H9 (cell line): ENCODE results near the gene HEPH. TPM values are rescaled to one million over a fixed set of nuclear protein-coding genes. Genes with fewer than 3 reads are reported as not detected.

Source experiments
- DNase-seq: peaks from one replicate; pipeline ENCODE4 v3.0.0-alpha.2; 2017
- H2AFZ ChIP-seq: one replicate; pipeline ENCODE4 v1.6.1; 2013; ENCODE audit warnings: mild to moderate bottlenecking, low read length, control low read depth, moderate library complexity
- H2AK5ac ChIP-seq: 2 replicates; pipeline ENCODE4 v1.6.1; 2013; ENCODE audit warnings: low read length, control low read depth, mixed read lengths; ENCODE audit not compliant: insufficient read length
- H2BK120ac ChIP-seq: one replicate; pipeline ENCODE4 v1.6.1; 2013; ENCODE audit warnings: low read depth, mild to moderate bottlenecking, low read length, control low read depth, inconsistent platforms; ENCODE audit not compliant: poor library complexity, severe bottlenecking
- H2BK12ac ChIP-seq: 2 replicates; pipeline ENCODE4 v1.6.1; 2013; ENCODE audit warnings: low read length, control low read depth, mixed read lengths, low read depth; ENCODE audit not compliant: insufficient read length
- H2BK15ac ChIP-seq: 2 replicates; pipeline ENCODE4 v1.6.1; 2013; ENCODE audit warnings: low read depth, low read length, control low read depth
- H2BK20ac ChIP-seq: one replicate; pipeline ENCODE4 v1.6.1; 2013; ENCODE audit warnings: low read depth, mild to moderate bottlenecking, low read length, control low read depth, inconsistent platforms; ENCODE audit not compliant: poor library complexity, severe bottlenecking
- H2BK5ac ChIP-seq: 2 replicates; pipeline ENCODE4 v1.6.1; 2013; ENCODE audit warnings: low read length, control low read depth, mixed read lengths; ENCODE audit not compliant: insufficient read length
- H3K14ac ChIP-seq: 2 replicates; pipeline ENCODE4 v1.6.1; 2013; ENCODE audit warnings: low read length, control low read depth; ENCODE audit not compliant: insufficient read depth
- H3K18ac ChIP-seq: 2 replicates; pipeline ENCODE4 v1.6.1; 2013; ENCODE audit warnings: low read depth, mild to moderate bottlenecking, mixed read lengths, low read length, control low read depth; ENCODE audit not compliant: insufficient read length
- H3K23ac ChIP-seq: 2 replicates; pipeline ENCODE4 v1.6.1; 2013; ENCODE audit warnings: low read length, control low read depth, mixed read lengths, low read depth; ENCODE audit not compliant: insufficient read length
- H3K23me2 ChIP-seq: 2 replicates; pipeline ENCODE4 v1.6.1; 2013; ENCODE audit warnings: low read depth, mild to moderate bottlenecking, mixed read lengths, low read length, control low read depth; ENCODE audit not compliant: insufficient read length, poor library complexity, severe bottlenecking
- H3K27ac ChIP-seq: 2 replicates; pipeline ENCODE4 v1.5.1; 2013; ENCODE audit warnings: low read length, control low read depth, mixed read lengths, low read depth; ENCODE audit not compliant: insufficient read length
- H3K27me3 ChIP-seq: 2 replicates; pipeline ENCODE4 v1.6.1; 2013; ENCODE audit warnings: low read length, control low read depth, inconsistent platforms; ENCODE audit not compliant: insufficient read depth
- H3K4ac ChIP-seq: 2 replicates; pipeline ENCODE4 v1.6.1; 2013; ENCODE audit warnings: low read depth, mild to moderate bottlenecking, control low read depth, inconsistent platforms, low read length, moderate library complexity
- H3K4me1 ChIP-seq: 2 replicates; pipeline ENCODE4 v1.6.1; 2013; ENCODE audit warnings: low read length, control low read depth, inconsistent platforms; ENCODE audit not compliant: insufficient read depth
- H3K4me2 ChIP-seq: 2 replicates; pipeline ENCODE4 v1.6.1; 2013; ENCODE audit warnings: low read length, control low read depth, mixed read lengths; ENCODE audit not compliant: insufficient read length, insufficient read depth
- H3K56ac ChIP-seq: 2 replicates; pipeline ENCODE4 v1.6.1; 2013; ENCODE audit warnings: low read depth, mild to moderate bottlenecking, mixed read lengths, low read length, control low read depth; ENCODE audit not compliant: insufficient read length
- H3K79me1 ChIP-seq: 2 replicates; pipeline ENCODE4 v1.6.1; 2013; ENCODE audit warnings: low read depth, mild to moderate bottlenecking, moderate library complexity, low read length, control low read depth, inconsistent platforms; ENCODE audit not compliant: insufficient read depth, poor library complexity, severe bottlenecking
- H3K79me2 ChIP-seq: 2 replicates; pipeline ENCODE4 v1.6.1; 2013; ENCODE audit warnings: low read length, control low read depth, inconsistent platforms; ENCODE audit not compliant: insufficient read depth
- H3K9ac ChIP-seq: 2 replicates; pipeline ENCODE4 v1.6.1; 2013; ENCODE audit warnings: low read length, control low read depth, mixed read lengths; ENCODE audit not compliant: insufficient read length; ENCODE audit errors: extremely low read depth
- H3K9me3 ChIP-seq: one replicate; pipeline ENCODE4 v1.6.1; 2013; ENCODE audit warnings: low read depth, low read length, inconsistent platforms; ENCODE audit not compliant: control insufficient read depth
- H3T11ph ChIP-seq: one replicate; pipeline ENCODE4 v1.6.1; 2013; ENCODE audit warnings: mild to moderate bottlenecking, low read length, control low read depth, inconsistent platforms
- H4K20me1 ChIP-seq: one replicate; pipeline ENCODE4 v1.6.1; 2013; ENCODE audit not compliant: control insufficient read depth, insufficient read length, insufficient read depth
- H4K5ac ChIP-seq: 2 replicates; pipeline ENCODE4 v1.6.1; 2013; ENCODE audit warnings: low read depth, mild to moderate bottlenecking, mixed read lengths, low read length, control low read depth; ENCODE audit not compliant: insufficient read length
- H4K8ac ChIP-seq: replicated peaks from 2 replicates; pipeline ENCODE4 v1.6.1; 2013; ENCODE audit warnings: low read length, control low read depth, mixed read lengths, low read depth; ENCODE audit not compliant: insufficient read length
- H4K91ac ChIP-seq: 2 replicates; pipeline ENCODE4 v1.6.1; 2013; ENCODE audit warnings: low read depth, mild to moderate bottlenecking, moderate library complexity, mixed read lengths, low read length, control low read depth; ENCODE audit not compliant: insufficient read length
- H3K27ac Mint-ChIP-seq, 3 experiments: 2 replicates in 2 of 3; 3 replicates in 1 of 3; pipeline ENCODE4 v1.8.0; 2020 to 2021; ENCODE audit warnings: mixed read lengths in 3 of 3, mild to moderate bottlenecking in 1 of 3, moderate library complexity in 1 of 3
- H3K27me3 Mint-ChIP-seq: 2 replicates; pipeline ENCODE4 v1.8.0; 2021; ENCODE audit warnings: low read depth, mild to moderate bottlenecking, moderate library complexity, mixed read lengths
- H3K36me3 Mint-ChIP-seq, 3 experiments: 2 replicates in 2 of 3; 3 replicates in 1 of 3; pipeline ENCODE4 v1.8.0; 2020 to 2021; ENCODE audit warnings: low read depth in 3 of 3, mixed read lengths in 3 of 3; ENCODE audit not compliant: insufficient read depth in 1 of 3
- H3K4me1 Mint-ChIP-seq, 2 experiments: 2 replicates each; pipeline ENCODE4 v1.8.0; 2020; ENCODE audit warnings: mixed read lengths in 2 of 2
- H3K4me3 Mint-ChIP-seq, 2 experiments: 2 replicates in 1 of 2; 3 replicates in 1 of 2; pipeline ENCODE4 v1.8.0; 2020 to 2021; ENCODE audit warnings: mild to moderate bottlenecking in 2 of 2, mixed read lengths in 2 of 2, moderate library complexity in 1 of 2
- H3K9me3 Mint-ChIP-seq, 2 experiments: 2 replicates in 1 of 2; 3 replicates in 1 of 2; pipeline ENCODE4 v1.8.0; 2020; ENCODE audit warnings: mild to moderate bottlenecking in 2 of 2, mixed read lengths in 2 of 2, moderate library complexity in 1 of 2
- WGBS: extraction: QIAGEN DNeasy Blood & Tissue Kit; methylation state at CpG from one replicate; pipeline ENCODE4 v1.1.7; 2013; ENCODE audit warnings: missing lambda C conversion rate, low lambda C conversion rate, mixed read lengths; ENCODE audit not compliant: insufficient read length; ENCODE audit errors: extremely low coverage; 5-methylcytosine and 5-hydroxymethylcytosine counted together
- total RNA-seq: library from RNA; stranded (reverse); gene quantifications from 2 replicates; pipeline ENCODE4 v1.2.1, GENCODE V29; 2021
- TF ChIP-seq, protein P1 (sequence below): fragments of 200-600 bp; sonication (generic); conservative IDR thresholded peaks from 3 replicates; pipeline ENCODE4 v1.8.0; 2021; ENCODE audit warnings: antibody characterized with exemption, mild to moderate bottlenecking

Gene HEPH
- total RNA-seq, 1 experiment from 2014 or later = 60.6 TPM

DNA sequence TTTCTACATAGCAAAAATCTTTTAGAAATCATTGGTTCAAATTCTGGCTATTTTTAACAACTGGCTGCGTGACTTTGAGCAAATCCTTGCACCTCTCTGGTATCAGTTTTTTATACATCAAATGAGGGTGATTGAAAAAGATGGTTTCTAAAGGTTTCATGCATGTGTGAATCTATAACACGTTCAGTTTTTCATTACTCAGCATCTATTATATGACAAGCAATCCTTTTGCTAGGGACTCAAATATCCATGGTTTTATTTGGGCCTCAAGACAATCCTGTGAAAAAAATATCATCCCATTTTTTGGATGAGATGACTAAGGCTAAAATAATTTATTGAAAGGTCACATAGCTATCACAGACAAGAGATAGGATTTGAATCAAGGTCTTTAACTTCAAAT, 884 bp downstream of the HEPH start:
- Histone ChIP-seq H2AFZ (no peak overlapping the region), H3K79me2 (peaks cover 4% of the 10 kb centered on the region; the same call in 1 of the 2 replicates), H2AK5ac (no peak overlapping the region)

More for the DNA sequence above, 884 bp downstream of the HEPH start:
- H3K27me3 ChIP-seq = no peaks in the 10 kb centered on the region; the same call in 1 of the 2 replicates
- no peak overlapping the region for H3T11ph ChIP-seq
- no peak overlapping the region for H2BK20ac ChIP-seq
- H2BK5ac ChIP-seq = no peak overlapping the region
- no peak overlapping the region for H3K4ac ChIP-seq
- WGBS = no CpG with 5 or more reads among the region's 2 CpGs
- H4K20me1 ChIP-seq = no peaks in the 10 kb centered on the region
- H3K4me1 ChIP-seq = no peaks in the 10 kb centered on the region
- H4K5ac ChIP-seq = no peak overlapping the region
- Mint-ChIP-seq H3K27ac (peak overlapping the region in 1 of 3 experiments; percentile 94; a peak in 2 of 7 replicates), H3K36me3 (peaks cover 0 to 11% (median 9%) of the 10 kb centered on the region in 3 experiments; a peak in 4 of 7 replicates), H3K9me3 (peaks cover 53 to 71% of the 10 kb centered on the region in 2 experiments), H3K27me3 (no peaks in the 10 kb centered on the region; the same call in 1 of the 2 replicates), H3K4me1 (peaks cover 6 to 7% of the 10 kb centered on the region in 2 experiments; a peak in 2 of 4 replicates), H3K4me3 (peak overlapping the region; percentile 85 to 92)
- no peak overlapping the region for H3K14ac ChIP-seq
- H3K4me2 ChIP-seq = peak overlapping the region; percentile 74
- H3K9ac ChIP-seq = peak overlapping the region; percentile 85
- TF ChIP-seq, protein P1, sequence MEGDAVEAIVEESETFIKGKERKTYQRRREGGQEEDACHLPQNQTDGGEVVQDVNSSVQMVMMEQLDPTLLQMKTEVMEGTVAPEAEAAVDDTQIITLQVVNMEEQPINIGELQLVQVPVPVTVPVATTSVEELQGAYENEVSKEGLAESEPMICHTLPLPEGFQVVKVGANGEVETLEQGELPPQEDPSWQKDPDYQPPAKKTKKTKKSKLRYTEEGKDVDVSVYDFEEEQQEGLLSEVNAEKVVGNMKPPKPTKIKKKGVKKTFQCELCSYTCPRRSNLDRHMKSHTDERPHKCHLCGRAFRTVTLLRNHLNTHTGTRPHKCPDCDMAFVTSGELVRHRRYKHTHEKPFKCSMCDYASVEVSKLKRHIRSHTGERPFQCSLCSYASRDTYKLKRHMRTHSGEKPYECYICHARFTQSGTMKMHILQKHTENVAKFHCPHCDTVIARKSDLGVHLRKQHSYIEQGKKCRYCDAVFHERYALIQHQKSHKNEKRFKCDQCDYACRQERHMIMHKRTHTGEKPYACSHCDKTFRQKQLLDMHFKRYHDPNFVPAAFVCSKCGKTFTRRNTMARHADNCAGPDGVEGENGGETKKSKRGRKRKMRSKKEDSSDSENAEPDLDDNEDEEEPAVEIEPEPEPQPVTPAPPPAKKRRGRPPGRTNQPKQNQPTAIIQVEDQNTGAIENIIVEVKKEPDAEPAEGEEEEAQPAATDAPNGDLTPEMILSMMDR = no peak
- no peak overlapping the region for H3K27ac ChIP-seq
- no peak overlapping the region for H2BK120ac ChIP-seq
- H2BK12ac ChIP-seq = no peak overlapping the region
- no peak overlapping the region for H2BK15ac ChIP-seq
- no peak for DNase-seq
- no peak overlapping the region for H3K23ac ChIP-seq
- H3K18ac ChIP-seq = no peak overlapping the region
- no peak overlapping the region for H4K91ac ChIP-seq
- no peak overlapping the region for H4K8ac ChIP-seq
- H3K23me2 ChIP-seq = no peaks in the 10 kb centered on the region
- H3K79me1 ChIP-seq = no peaks in the 10 kb centered on the region
- no peak overlapping the region for H3K56ac ChIP-seq
- peaks cover 31% of the 10 kb centered on the region for H3K9me3 ChIP-seq
